PFSK-1 (cell line): ENCODE data around the gene CBY1.

Source experiments
- FOXP2 ChIP-seq: optimal IDR thresholded peaks from 2 replicates; pipeline ENCODE3; 2011; ENCODE audit warnings: borderline replicate concordance, control low read depth, inconsistent platforms; ENCODE audit not compliant: insufficient read depth; ENCODE audit errors: extremely low read length, extremely low read depth
- POLR2AphosphoS5 ChIP-seq: IDR thresholded peaks from 2 replicates; pipeline ENCODE4 v1.6.1; 2012; ENCODE audit warnings: low read depth, mild to moderate bottlenecking, control low read depth, low read length, moderate library complexity
- SIN3A ChIP-seq: IDR thresholded peaks from 2 replicates; pipeline ENCODE4 v1.6.1; 2012; ENCODE audit warnings: mild to moderate bottlenecking, low read length, moderate library complexity, borderline replicate concordance; ENCODE audit not compliant: insufficient read depth
- TAF1 ChIP-seq: IDR thresholded peaks from 2 replicates; pipeline ENCODE4 v1.6.1; 2012; ENCODE audit warnings: low read length, control low read depth, borderline replicate concordance; ENCODE audit not compliant: insufficient read depth
- TF ChIP-seq, protein P1 (sequence below), 2 experiments: IDR thresholded peaks; 2 replicates each; pipeline versions ENCODE4 v1.6.1 to v1.8.0; 2011 to 2012; ENCODE audit warnings: low read depth in 2 of 2, low read length in 2 of 2, control low read depth in 1 of 2, inconsistent platforms in 1 of 2, mild to moderate bottlenecking in 1 of 2, moderate library complexity in 1 of 2; ENCODE audit not compliant: insufficient read depth in 1 of 2

CBY1 gene

GRCh38 chr22:38638216-38638615, 18.2 kb upstream of the CBY1 start:
- no peak for TF ChIP-seq FOXP2
- no peak for TF ChIP-seq SIN3A

DNA sequence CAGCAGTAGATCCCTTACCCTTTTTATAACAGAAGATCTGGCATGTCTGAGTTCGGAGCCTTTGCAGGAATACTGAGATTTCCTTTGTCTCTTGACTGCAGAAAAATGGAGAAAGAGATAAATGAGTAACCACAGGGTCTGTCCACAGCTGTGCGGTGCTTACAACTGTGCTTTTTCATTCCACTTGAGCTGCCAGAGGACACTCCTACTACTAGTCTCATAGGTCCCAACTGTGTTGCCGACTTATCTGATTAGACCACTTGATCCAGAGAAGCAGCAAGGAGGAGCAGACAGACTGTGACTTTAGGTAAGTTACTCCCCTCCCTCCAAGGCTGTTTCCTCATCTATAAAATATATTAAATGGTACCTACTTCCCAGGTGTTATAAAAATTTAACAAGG, 17.7 kb upstream of the CBY1 start:
- TF ChIP-seq POLR2AphosphoS5 (no peak), TAF1 (no peak), FOXP2 (no peak), SIN3A (no peak)
- TF ChIP-seq, protein P1, sequence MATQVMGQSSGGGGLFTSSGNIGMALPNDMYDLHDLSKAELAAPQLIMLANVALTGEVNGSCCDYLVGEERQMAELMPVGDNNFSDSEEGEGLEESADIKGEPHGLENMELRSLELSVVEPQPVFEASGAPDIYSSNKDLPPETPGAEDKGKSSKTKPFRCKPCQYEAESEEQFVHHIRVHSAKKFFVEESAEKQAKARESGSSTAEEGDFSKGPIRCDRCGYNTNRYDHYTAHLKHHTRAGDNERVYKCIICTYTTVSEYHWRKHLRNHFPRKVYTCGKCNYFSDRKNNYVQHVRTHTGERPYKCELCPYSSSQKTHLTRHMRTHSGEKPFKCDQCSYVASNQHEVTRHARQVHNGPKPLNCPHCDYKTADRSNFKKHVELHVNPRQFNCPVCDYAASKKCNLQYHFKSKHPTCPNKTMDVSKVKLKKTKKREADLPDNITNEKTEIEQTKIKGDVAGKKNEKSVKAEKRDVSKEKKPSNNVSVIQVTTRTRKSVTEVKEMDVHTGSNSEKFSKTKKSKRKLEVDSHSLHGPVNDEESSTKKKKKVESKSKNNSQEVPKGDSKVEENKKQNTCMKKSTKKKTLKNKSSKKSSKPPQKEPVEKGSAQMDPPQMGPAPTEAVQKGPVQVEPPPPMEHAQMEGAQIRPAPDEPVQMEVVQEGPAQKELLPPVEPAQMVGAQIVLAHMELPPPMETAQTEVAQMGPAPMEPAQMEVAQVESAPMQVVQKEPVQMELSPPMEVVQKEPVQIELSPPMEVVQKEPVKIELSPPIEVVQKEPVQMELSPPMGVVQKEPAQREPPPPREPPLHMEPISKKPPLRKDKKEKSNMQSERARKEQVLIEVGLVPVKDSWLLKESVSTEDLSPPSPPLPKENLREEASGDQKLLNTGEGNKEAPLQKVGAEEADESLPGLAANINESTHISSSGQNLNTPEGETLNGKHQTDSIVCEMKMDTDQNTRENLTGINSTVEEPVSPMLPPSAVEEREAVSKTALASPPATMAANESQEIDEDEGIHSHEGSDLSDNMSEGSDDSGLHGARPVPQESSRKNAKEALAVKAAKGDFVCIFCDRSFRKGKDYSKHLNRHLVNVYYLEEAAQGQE (IDR thresholded peaks at IDR 0.05; ENCODE audit: insufficient read depth in 1 of 2, low read depth in 2 of 2, low read length in 2 of 2): no peak

DNA sequence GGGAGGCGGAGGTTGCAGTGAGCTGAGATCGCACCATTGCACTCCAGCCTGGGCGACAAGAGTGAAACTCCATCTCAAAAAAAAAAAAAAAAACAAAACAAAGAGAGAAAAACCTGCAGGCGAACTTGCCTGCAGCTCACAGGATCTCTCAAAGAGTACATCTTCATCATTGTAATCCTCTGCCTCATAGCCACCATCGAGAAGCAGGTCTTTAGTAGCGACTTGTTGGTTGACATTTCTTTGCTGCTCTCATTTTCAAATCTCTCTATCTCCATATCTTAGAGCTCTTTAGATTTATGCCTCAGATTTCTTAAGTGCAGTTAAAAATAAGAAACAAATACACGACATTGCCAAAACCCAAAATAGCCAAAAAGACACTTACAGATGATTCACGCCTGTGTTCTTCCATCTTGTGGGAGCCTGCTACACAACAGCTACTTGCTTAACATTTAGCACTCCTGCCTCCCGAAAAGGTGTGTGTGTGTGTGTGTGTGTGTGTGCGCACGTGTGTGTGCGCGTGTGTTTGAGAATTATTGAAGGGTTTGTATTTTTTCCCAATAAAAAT, 14.9 kb upstream of the CBY1 start:
- no peak for TF ChIP-seq SIN3A
- TF ChIP-seq POLR2AphosphoS5: no peak
- TF ChIP-seq FOXP2: no peak
- TF ChIP-seq TAF1: no peak
- TF ChIP-seq, protein P1 (IDR thresholded peaks at IDR 0.05; ENCODE audit: insufficient read depth in 1 of 2, low read depth in 2 of 2, low read length in 2 of 2): no peak

GRCh38 chr22:38645430-38645829, 11.0 kb upstream of the CBY1 start:
- TF ChIP-seq SIN3A (no peak), POLR2AphosphoS5 (no peak), TAF1 (no peak), FOXP2 (no peak)
- TF ChIP-seq, protein P1 (IDR thresholded peaks at IDR 0.05; ENCODE audit: insufficient read depth in 1 of 2, low read depth in 2 of 2, low read length in 2 of 2): no peak

DNA sequence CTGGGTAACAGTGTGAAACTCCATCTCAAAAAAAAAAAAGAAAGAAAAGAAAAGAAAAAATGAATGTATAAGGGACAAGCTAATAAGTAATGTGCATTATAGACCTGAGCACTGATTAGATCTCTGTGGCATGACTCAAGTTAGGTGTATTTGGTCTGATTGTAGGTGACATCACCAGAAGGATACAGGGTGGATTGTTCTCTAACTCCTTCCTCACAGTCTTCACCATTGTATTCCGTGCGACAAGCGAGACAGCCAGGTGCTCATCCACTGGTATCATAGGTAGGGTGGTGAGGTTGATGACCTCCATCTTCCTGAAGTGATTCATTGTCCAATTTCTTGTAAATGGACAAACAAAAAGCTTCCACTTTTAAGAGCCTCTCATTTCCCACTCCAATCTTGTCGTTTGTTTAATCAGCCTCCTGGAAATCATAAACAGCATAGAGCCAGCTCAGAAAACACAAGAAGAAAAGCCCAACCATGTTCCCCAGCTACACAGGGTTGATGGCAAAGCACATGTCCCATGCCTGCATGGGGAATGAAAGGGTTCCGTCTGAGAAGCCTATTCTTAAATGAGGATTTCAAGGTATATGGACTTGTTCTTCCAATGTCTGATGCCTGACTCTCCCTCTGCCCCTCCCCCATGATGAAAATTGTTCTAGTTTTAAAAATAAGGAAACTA, 6.5 kb upstream of the CBY1 start:
- TF ChIP-seq, protein P1 (IDR thresholded peaks at IDR 0.05; ENCODE audit: insufficient read depth in 1 of 2, low read depth in 2 of 2, low read length in 2 of 2): no peak
- TF ChIP-seq FOXP2: no peak
- TF ChIP-seq TAF1: no peak
